Activated gamma-delta T cell treated with Interleukin-2 at 50 U/mL for 16 hours (primary cell): ENCODE data around the gene FUT3.
"Not testable (repeated sequence)": the region's sequence is repeated elsewhere in the genome, so short reads cannot be mapped to it uniquely, and the experiment has no call there.

Source experiments
- DNase-seq: peaks from one replicate; pipeline ENCODE4 v3.0.0-alpha.2; 2020

The FUT3 gene

DNA sequence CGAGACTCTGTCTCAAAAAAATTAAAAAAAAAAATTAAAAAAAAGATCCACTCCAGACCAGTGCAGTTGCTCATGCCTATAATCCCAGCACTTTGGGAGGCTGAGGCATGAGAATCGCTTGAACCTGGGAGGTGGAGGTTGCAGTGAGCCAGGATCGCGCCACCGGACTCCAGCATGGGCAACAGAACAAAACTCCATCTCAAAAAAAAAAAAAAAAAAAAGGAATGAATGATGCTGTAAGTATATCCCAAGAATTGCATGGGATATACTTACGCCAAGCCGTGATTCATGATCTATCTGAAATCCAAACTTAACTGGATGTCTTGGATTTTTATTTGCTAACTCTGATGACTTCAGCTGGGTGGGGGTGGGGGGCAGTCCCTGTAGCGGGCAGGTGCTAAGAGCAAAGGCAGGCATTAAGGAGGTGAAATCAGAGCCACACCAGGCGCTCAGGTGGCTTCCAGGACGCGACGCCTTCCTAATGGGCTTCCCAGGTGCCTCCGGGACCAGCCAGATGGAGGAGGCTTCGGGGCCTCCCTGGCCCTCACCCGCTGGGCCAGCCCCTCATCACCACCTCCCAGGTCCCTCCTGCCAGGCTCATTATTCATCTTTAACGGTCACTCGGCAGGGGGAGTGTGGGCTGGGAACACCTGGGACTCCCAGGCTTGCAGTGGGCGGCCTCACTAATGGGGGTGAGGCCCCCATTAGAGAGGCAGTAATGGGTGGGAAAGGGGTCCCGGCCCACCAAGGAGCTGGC, 30.5 kb upstream of the FUT3 start:
- no peak for DNase-seq

DNA sequence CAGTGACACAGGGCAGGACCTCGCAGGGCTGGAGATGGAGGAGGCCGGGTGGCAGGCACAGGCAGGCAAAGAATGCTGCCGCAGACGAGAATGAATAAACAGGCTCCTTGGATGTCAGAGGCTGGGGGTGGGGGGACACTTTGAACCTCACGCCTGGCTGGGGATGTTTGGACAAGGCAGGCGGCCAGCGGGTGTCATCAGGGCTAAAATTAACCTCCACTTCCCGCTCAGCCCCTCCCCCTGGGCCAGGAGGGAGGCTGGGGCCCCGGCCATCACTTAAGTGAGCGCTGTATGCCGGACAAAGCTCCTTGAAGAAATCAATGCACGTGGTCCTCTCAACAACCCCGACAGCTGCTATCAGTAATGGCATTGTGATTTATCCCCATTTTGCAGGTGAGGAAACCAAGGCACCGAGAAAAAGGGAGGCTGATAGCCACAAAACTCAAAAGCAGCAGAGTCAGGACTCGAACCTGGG, 29.4 kb upstream of the FUT3 start:
- no peak for DNase-seq

DNA sequence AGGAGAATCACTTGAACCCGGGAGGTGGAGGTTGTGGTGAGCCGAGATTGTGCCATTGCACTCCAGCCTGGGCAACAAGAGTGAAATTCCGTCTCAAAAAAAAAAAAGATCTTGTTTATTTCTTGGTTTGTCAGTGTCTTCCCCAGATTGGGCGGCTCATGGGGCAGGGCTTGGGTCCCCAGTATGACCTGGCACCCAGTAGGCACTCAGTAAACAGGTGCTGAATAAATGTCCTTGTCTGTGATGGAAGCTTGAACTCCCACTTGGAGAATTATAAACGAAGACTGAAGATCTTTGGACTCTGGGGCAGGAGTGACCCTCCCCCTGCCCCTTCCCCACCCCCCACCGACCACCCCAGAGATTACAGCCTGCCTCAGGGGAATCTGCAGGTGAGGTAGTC, 28.9 kb upstream of the FUT3 start:
- DNase-seq: no peak

DNA sequence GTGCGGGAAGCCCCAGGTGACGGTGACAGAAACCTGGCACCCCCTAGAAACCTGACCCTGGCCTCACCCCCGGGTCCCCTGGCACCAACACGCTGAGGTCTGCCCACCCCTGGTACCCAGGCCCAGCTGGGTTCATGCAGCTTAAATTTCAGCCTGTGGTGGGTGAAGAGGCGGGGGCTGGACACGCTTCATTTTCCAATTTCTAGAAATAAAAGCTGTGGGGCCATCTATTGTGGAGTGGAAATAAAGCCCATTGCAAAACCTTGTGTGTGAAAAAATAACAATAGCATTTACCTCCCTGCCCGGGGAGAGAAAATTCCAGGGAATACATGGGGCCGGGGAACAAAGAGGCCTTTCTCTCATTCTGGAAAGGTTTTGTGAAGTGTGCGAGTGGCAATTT, 26.6 kb upstream of the FUT3 start:
- no peak for DNase-seq

DNA sequence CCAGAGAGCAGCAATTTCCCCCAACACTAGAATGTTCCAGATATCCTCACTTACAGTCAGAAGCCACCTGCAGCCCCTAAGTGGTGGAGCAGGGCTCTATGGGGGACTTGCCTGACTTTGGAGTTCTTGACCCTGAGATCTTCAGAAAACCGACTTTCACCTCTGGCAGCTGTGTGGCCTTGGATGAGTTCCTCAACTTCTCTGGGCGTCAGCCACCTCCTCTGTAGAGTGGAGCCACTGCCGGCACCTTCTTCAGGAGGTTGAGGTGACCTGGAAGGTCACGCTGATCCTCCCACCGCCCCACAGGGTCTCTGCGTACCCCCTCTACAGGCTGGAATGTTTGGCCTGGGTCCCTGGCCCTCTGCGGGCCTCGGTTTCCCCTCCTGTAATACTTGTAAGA, 26.2 kb upstream of the FUT3 start:
- DNase-seq: no peak

DNA sequence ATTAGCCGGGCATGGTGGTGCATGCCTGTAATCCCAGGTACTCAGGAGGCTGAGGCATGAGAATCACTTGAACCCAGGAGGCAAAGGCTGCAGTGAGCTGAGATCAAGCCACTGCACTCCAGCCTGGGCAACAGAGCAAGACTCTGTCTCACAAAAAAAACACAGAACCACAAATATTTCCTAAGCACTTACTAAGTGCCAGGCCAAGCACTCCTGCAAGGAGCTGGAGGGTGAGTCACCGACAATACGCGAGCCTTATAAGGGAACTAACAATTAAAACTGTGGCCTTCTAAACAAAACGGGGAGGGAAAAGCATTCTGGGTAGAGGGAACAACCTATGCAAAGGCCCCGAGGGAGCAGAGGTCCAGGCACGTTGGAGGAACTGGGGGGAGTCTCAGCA, 23.2 kb upstream of the FUT3 start:
- not testable (repeated sequence) for DNase-seq

DNA sequence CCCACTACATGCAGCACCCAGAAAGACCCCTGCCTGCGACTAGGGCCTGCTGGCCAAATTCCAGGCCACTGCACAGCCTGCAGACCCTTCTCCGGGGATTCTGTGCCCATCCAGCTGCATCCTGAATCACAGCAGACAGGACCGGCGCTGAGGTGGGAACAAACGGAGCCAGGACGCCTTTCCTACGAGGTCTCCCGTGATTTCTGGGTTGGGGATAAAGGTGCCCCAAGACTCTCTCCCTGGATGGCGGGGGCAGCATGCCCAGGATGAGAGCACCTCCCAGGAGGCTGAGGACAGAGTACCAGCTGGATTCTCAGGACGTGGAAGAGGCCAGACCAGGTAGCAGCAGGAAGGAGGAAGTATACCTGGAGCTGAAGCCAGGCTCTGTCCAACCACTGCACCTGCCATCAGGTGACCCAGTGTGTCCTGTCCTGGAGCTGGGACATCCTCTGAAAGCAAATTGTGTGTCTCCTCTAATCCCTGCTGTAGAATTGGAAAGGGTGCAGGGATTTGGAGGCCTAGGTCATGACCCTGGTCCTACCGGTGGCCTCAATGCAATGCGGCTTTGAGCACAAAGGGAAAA, 22.5 kb upstream of the FUT3 start:
- DNase-seq: no peak

DNA sequence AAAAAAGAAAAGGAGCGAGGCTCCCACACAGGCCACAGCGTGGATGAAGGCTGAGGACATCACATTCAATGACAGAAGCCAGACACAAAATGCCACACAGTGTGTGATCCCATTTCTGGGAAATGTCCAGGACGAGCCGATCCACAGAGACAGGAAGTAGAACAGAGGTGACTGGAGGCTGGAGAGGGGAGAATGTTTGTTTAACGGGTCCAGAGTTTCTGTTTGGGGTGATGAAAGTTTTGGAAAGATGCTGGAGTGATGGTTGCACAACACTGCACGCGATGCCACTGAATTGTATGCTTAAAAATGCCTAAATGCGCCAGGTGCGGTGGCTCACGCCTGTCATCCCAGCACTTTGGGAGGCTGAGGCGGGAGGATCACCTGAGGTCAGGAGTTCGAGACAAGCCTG, 19.7 kb upstream of the FUT3 start:
- DNase-seq: no peak

DNA sequence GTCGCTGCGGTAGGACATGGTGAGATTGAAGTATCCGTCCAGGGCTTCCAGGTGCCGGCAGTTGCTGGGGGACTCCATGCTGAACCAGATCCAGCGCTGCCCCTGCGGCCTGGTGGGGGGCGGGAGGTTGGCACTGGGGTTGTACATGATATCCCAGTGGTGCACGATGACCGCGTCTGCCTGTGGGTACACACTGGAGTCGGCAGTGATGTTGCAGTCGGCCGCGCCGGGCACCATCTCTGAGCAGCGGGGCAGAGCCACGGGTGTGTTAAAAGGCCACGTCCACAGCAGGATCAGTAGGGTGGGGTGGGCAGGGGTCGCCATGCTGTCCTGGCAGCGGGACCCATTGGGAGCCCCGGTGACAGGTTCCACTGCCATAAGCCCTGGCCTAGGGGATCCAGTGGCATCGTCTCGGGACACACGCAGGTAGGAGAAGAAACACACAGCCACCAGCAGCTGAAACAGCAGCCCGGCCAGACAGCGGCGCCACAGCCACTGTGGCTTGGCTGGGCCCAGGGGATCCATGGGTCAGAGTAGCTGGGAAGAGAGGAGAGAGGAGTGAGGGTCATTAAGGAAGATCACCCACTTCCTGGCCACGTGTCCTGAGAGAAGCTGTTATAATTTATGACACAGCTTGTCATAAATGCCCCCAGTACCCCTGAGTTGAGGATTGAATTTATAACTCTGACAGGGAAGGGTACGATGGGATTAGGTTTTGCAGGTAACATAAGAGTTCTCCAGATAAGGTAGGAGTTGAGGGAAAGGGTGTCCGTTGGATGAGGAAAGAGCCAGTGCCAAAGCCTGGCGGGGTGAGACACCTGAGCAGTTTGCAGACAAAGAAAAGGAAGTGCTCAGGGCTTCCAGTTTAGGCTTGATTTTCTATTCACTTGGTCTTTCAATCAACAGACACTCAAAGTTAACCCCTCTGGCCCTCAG, 16.2 kb upstream of the FUT3 start:
- DNase-seq: no peak

DNA sequence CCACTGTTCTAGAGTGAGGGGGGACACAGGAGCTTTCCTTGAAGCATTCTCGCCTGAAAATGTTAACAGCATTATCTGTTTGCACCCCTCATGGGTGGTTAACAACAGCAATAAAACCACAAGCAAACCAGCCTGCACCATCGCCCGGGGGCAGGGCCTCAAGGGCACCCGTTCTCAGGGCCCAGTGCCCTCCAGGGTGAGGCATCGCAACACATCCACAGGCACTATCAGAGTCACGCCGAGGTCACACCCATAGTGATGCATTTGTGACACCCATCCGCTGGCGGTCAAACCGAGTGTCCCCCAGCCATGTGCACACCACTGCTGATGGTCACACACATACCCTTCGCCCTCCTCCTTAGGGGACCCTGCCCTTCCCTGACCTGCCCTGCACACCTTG, 14.5 kb upstream of the FUT3 start:
- no peak for DNase-seq

DNA sequence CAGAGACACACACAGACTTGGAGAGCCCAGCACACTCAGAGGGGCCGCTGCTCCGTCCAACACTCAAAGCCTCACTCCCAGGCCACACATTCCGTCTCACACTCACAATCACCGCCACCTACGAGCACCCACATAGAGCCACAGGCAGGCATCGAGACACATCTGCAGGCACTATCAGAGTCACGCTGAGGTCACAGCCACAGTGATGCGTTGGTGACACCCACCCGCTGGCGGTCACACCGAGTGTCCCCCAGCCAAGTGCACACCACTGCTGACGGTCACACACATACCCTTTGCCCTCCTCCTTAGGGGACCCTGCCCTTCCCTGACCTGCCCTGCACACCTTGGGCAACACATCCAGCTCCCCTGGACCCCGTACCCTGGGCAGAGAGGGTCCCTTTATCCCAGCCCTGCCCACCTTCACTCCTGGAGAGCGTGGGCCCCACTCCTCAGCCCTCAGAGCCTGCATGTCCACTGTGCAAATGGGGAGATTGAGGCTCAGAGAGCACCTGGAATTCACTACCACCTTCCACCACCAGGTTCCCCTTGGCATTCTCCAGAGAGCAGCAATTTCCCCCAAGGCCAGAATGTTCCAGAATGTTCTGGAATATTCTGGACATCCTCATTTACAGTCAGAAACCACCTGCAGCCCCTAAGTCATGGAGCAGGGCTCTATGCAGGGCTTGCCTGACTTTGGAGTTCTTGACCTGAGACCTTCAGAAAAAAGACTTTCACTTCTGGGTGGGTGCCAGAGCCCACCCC, 13.7 kb upstream of the FUT3 start:
- no peak for DNase-seq

DNA sequence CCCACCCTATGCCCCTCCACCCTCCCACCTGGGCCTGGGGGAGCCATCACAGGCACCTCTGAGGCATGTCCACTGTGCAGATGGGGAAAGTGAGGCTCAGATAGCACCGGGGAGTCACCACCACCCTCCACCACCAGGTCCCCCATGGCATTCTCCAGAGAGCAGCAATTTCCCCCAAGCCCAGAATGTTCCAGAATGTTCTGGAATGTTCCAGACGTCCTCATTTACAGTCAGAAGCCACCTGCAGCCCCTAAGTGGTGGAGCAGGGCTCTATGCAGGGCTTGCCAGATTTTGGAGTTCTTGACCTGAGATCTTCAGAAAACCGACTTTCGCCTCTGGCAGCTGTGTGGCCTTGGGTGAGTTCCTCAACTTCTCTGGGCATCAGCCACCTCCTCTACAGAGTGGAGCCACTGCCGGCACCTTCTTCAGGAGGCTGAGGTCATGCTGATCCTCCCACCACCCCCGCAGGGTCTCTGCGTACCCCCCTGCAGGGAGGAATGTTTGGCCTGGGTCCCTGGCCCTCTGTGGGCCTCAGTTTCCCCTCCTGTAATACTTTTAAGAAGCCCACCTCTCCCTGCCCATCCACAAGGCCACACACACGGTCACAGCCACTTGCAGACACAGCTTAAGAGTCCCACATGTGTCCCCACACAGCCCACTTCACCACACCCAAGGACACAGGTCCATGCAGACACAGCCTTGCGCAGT, 12.9 kb upstream of the FUT3 start:
- no peak for DNase-seq

DNA sequence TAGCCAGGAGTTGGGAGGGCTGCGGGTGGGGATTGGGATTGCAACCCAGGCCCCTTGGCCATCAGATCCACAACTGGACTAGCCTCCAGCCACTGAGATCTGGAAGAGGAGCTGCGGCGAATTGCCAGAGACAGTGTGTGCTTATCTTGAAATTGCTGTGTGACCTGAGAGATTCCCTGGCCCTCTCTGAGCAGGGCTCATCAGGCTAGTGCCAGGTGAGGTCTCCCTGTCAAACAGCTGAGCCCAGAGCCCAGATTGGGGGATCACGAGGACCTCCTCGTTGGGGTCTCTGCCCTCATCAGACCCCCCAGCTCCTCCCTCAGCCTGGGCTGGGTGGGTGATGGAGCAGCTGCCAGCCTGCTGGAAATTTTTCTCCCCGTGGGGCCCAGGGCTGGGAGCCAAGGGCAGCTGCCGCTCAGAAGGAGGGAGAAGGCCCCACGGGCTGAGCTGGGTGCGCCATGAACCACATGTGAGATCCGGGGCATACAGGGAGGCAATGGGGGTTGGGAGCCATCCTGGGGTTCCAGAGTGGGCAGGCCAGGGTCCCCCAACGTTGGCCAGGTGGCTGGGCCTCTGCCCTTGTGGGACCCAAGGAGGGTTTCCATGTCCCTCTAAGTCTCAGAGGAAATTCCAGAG, 11.9 kb upstream of the FUT3 start:
- DNase-seq: no peak

DNA sequence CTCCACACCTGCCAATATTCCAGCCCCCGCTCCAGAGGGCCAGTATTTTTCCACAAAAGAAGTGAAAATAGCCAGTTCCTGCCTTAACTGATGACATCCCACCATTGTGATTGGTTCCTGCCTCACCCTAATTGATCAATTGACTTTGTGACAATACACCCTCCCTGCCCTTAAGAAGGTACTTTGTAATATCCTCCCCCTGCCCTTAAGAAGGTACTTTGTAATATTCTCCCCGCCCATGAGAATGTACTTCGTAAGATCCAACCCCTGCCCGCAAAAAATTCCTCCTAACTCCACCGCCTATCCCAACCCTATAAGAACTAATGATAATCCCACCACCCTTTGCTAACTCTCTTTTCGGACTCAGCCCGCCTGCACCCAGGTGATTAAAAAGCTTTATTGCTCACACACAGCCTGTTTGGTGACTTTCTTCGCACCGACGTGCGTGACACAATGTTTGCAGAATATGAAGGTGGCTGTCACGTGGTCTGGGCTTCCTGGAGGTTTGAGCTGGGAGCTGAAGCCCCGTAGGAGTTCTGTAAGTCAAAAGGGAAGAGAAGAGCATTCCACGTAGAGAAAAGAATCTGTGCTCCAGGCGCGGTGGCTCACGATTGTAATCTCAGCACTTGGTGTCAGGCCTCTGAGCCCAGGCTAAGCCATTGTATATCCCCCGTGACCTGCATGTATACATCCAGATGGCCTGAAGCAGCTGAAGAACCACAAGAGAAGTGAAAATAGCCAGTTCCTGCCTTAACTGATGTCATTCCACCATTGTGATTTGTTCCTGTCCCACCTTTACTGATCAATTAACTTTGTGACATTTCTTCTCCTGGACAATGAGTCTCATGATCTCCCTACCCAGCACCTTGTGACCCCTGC, 6.2 kb upstream of the FUT3 start:
- no peak for DNase-seq

DNA sequence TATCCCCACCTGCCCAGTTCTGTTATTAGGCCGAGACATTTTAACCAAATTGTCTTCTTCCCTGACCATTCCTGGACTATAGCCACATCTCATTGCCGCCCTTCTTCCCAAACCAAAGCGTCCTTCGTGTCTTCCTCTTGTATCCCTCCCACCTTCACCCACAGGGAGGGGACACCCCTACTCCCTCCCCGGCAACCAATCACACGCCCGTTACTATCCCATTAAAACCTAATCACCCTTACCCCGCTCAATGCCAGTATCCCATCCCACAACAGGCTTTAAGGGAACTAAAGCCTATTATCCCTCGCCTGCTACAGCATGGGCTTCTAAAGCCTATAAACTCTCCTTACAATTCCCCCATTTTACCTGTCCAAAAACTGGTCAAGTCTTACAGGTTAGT, 3.9 kb upstream of the FUT3 start:
- DNase-seq: not testable (repeated sequence)

DNA sequence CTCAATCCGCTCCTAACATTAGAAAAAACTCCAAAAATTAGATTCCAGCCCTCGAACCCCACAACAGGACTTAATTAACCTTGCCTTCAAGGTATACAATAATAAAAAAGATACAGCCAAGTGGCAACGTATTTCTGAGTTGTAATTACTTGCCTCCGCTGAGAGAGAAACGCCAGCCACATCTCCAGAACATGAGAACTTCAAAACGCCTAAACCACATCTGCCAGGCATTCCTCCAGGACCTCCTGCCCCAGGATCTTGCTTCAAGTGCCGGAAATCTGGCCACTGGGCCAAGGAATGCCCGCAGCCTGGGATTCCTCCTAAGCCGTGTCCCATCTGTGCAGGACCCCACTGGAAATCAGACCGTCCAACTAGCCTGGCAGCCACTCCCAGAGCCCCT, 2.9 kb upstream of the FUT3 start:
- not testable (repeated sequence) for DNase-seq

DNA sequence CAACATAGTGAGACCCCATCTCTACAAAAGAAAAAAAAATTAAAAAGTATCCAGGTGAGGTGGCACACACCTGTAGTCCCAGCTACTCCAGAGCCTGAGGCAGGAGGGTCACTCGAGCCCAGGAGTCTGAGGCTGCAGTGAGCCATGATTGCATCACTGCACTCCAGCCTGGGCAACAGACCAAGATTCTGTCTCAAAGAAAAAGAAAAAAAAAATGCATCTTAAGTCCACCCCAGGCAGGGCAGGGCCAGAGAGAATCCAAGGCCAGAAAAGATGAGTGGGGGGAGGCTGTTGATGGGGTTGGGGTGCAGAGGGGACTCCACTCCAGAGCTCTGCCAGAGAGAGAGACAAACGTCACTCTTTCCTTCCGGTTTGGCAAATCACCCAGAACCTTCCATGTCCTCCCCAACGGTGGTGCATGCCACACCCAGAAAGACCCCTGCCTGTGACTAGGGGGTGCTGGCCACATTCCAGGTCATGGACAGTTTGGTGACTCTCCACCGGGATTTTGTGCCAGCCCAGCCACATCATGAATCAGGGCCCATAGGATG, 431 bp downstream of the FUT3 start:
- no peak for DNase-seq

DNA sequence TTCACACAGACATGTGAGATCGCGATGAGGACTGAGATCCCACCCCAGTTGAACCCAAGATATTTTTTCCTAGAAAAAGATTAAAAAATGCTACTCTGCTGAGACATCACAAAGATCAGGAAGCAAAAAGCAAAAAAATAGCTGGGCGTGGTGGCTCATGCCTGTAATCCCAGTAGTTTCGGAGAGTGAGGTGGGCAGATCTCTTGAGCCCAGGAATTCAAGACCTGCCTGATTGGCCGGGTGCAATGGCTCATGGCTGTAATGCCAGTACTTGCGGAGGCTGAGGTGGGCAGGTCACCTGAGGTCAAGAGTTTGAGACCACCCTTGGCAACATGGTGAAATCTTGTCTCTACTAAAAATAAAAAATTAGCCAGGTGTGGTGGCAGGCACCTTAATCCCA, 1.1 kb downstream of the FUT3 start:
- no peak for DNase-seq

DNA sequence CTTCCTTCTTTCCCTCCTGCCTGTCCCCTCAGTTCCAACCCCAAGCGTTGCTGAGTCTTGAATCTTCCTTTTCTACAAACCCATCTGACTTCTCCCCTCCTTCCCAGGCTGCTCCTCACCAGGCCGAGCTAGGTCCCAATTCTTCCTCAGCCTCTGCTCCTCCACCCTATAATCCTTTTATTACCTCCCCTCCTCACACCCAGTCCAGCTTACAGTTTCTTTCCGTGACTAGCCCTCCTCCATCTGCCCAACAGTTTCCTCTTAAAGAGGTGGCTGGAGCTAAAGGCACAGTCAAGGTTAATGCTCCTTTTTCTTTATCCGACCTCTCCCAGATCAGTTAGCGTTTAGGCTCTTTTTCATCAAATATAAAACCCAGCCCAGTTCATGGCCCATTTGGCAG, 2.6 kb downstream of the FUT3 start:
- DNase-seq: not testable (repeated sequence)

DNA sequence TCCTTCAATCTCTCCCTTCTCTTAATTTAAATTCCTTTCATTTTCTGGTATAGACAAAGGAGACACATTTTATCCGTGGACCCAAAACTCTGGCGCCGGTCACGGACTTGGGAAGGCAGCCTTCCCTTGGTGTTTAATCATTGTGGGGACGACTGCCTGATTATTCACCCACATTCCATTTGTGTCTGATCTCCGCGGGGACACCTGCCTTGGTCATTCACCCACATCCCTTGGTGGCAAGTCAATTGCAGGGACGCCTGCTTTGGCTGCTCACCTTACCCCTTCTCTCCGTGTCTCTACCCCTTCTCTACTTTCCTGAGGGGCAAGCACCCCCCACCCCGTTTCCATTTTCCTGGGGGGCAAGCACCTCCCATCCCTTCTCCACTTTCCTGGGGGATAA, 3.4 kb downstream of the FUT3 start:
- DNase-seq: not testable (repeated sequence)
